ENCODE results near the gene CAPNS1.

CAPNS1 gene

GRCh38 chr19:36108684-36109083 is 31.2 kb upstream of the CAPNS1 start:
- H3K4me1 Mint-ChIP-seq = peaks cover 7% of the 10 kb centered on the region
- peaks cover 9% of the 10 kb centered on the region for H3K36me3 Mint-ChIP-seq
- H3K9me3 Mint-ChIP-seq = no peaks in the 10 kb centered on the region
- no peak for DNase-seq (ENCODE audit: low spot score in 2 of 2)
- H3K4me3 Mint-ChIP-seq = no peak overlapping the region
- no peak for ATAC-seq (ENCODE audit: low read depth)
- no peaks in the 10 kb centered on the region for H3K27me3 Mint-ChIP-seq
- H3K27ac Mint-ChIP-seq = no peak overlapping the region

GRCh38 chr19:36110487-36111199 is 29.2 kb upstream of the CAPNS1 start, which contains the start of gene OVOL3:
Gene OVOL3 (plus strand): TSS chr19:36111143. CDS start chr19:36111203, 60 bp downstream.
- no peak for DNase-seq (ENCODE audit: low spot score in 2 of 2)
- Mint-ChIP-seq H3K4me3 (no peak within 1 kb of the TSS), H3K27ac (no peak within 1 kb of the TSS), H3K4me1 (peaks cover 12% of the 10 kb centered on the region), H3K36me3 (peaks cover 9% of the 10 kb centered on the region), H3K27me3 (no peaks in the 10 kb centered on the region), H3K9me3 (no peaks in the 10 kb centered on the region)
- no peak for ATAC-seq (ENCODE audit: low read depth)

GRCh38 chr19:36111200-36111539 is 28.7 kb upstream of the CAPNS1 start:
- DNase-seq (ENCODE audit: low spot score in 2 of 2) = no peak
- Mint-ChIP-seq H3K27me3 (no peaks in the 10 kb centered on the region), H3K4me3 (no peak overlapping the region), H3K9me3 (no peaks in the 10 kb centered on the region), H3K36me3 (peaks cover 9% of the 10 kb centered on the region), H3K27ac (no peak overlapping the region), H3K4me1 (peaks cover 15% of the 10 kb centered on the region)
- ATAC-seq (ENCODE audit: low read depth) = no peak

GRCh38 chr19:36112678-36113077 is 27.2 kb upstream of the CAPNS1 start:
- Mint-ChIP-seq H3K4me1 (peaks cover 21% of the 10 kb centered on the region), H3K9me3 (no peaks in the 10 kb centered on the region), H3K4me3 (peak overlapping the region; percentile 45), H3K36me3 (peaks cover 10% of the 10 kb centered on the region), H3K27ac (no peak overlapping the region), H3K27me3 (no peaks in the 10 kb centered on the region)
- DNase-seq (ENCODE audit: low spot score in 2 of 2) (no peak), ATAC-seq (ENCODE audit: low read depth) (no peak)

- no peaks in the 10 kb centered on the region for H3K27me3 Mint-ChIP-seq
- H3K36me3 Mint-ChIP-seq = peaks cover 13% of the 10 kb centered on the region
- DNase-seq (ENCODE audit: low spot score in 2 of 2) (no peak), ATAC-seq (ENCODE audit: low read depth) (no peak)
- H3K27ac Mint-ChIP-seq = no peak overlapping the region
- H3K9me3 Mint-ChIP-seq = no peaks in the 10 kb centered on the region
- H3K4me3 Mint-ChIP-seq = peak overlapping the region; percentile 92
- H3K4me1 Mint-ChIP-seq = peaks cover 25% of the 10 kb centered on the region
Observed at GRCh38 chr19:36113425-36113824, 26.4 kb upstream of the CAPNS1 start.

- no peak for ATAC-seq (ENCODE audit: low read depth)
- peak overlapping the region; percentile 92 for H3K4me3 Mint-ChIP-seq
- peaks cover 13% of the 10 kb centered on the region for H3K36me3 Mint-ChIP-seq
- no peaks in the 10 kb centered on the region for H3K9me3 Mint-ChIP-seq
- H3K27me3 Mint-ChIP-seq = no peaks in the 10 kb centered on the region
- peak overlapping the region; percentile 98 for H3K27ac Mint-ChIP-seq
- DNase-seq (ENCODE audit: low spot score in 2 of 2) = peak; percentile 16 to 22
- peaks cover 25% of the 10 kb centered on the region for H3K4me1 Mint-ChIP-seq
Observed at GRCh38 chr19:36113894-36114720, 25.8 kb upstream of the CAPNS1 start.

GRCh38 chr19:36114721-36115452 is 25.0 kb upstream of the CAPNS1 start, which contains the start of gene POLR2I:
Gene POLR2I (minus strand): TSS chr19:36114875. CDS start chr19:36114856, 19 bp downstream.
- Mint-ChIP-seq H3K36me3 (peaks cover 14% of the 10 kb centered on the region), H3K9me3 (no peaks in the 10 kb centered on the region), H3K4me1 (peaks cover 25% of the 10 kb centered on the region), H3K4me3 (peak within 1 kb of the TSS; percentile 92), H3K27ac (peak within 1 kb of the TSS; percentile 98), H3K27me3 (no peaks in the 10 kb centered on the region)
- peak; percentile 79 for ATAC-seq (ENCODE audit: low read depth)
- peak; percentile 96 to 97 for DNase-seq (ENCODE audit: low spot score in 2 of 2)

- Mint-ChIP-seq H3K4me1 (peaks cover 33% of the 10 kb centered on the region), H3K27ac (peak within 1 kb of the TSS; percentile 98), H3K4me3 (peak within 1 kb of the TSS; percentile 92), H3K27me3 (no peaks in the 10 kb centered on the region), H3K36me3 (peaks cover 22% of the 10 kb centered on the region), H3K9me3 (no peaks in the 10 kb centered on the region)
- DNase-seq (ENCODE audit: low spot score in 2 of 2) = peak in 1 of 2 donors; percentile 29
- peak; percentile 48 for ATAC-seq (ENCODE audit: low read depth)
Observed at GRCh38 chr19:36115453-36116343, 24.2 kb upstream of the CAPNS1 start, which contains the start of gene TBCB. Gene TBCB (plus strand): TSS chr19:36115468. CDS start chr19:36115561, 93 bp downstream.

- no peak for DNase-seq (ENCODE audit: low spot score in 2 of 2)
- H3K27me3 Mint-ChIP-seq = no peaks in the 10 kb centered on the region
- peaks cover 34% of the 10 kb centered on the region for H3K4me1 Mint-ChIP-seq
- no peaks in the 10 kb centered on the region for H3K9me3 Mint-ChIP-seq
- peak overlapping the region; percentile 98 for H3K27ac Mint-ChIP-seq
- peaks cover 25% of the 10 kb centered on the region for H3K36me3 Mint-ChIP-seq
- no peak for ATAC-seq (ENCODE audit: low read depth)
- peak overlapping the region; percentile 92 for H3K4me3 Mint-ChIP-seq
Observed at GRCh38 chr19:36116344-36116637, 23.6 kb upstream of the CAPNS1 start.

GRCh38 chr19:36120092-36120983 is 19.5 kb upstream of the CAPNS1 start:
- DNase-seq (ENCODE audit: low spot score in 2 of 2) = no peak
- Mint-ChIP-seq H3K27me3 (no peaks in the 10 kb centered on the region), H3K9me3 (no peaks in the 10 kb centered on the region), H3K4me3 (no peak overlapping the region), H3K27ac (no peak overlapping the region), H3K4me1 (peaks cover 21% of the 10 kb centered on the region), H3K36me3 (peaks cover 31% of the 10 kb centered on the region)
- no peak for ATAC-seq (ENCODE audit: low read depth)

- Mint-ChIP-seq H3K9me3 (no peaks in the 10 kb centered on the region), H3K27ac (no peak overlapping the region), H3K4me1 (peaks cover 21% of the 10 kb centered on the region), H3K27me3 (no peaks in the 10 kb centered on the region), H3K4me3 (no peak overlapping the region), H3K36me3 (peaks cover 37% of the 10 kb centered on the region)
- ATAC-seq (ENCODE audit: low read depth) (no peak), DNase-seq (ENCODE audit: low spot score in 2 of 2) (no peak)
Observed at GRCh38 chr19:36120984-36121358, 18.9 kb upstream of the CAPNS1 start.

GRCh38 chr19:36121486-36122124 is 18.3 kb upstream of the CAPNS1 start:
- H3K4me1 Mint-ChIP-seq = peaks cover 16% of the 10 kb centered on the region
- H3K27me3 Mint-ChIP-seq = no peaks in the 10 kb centered on the region
- H3K9me3 Mint-ChIP-seq = no peaks in the 10 kb centered on the region
- no peak overlapping the region for H3K4me3 Mint-ChIP-seq
- H3K36me3 Mint-ChIP-seq = peaks cover 35% of the 10 kb centered on the region
- DNase-seq (ENCODE audit: low spot score in 2 of 2) (no peak), ATAC-seq (ENCODE audit: low read depth) (no peak)
- no peak overlapping the region for H3K27ac Mint-ChIP-seq

All from memory B cell (primary cell).